ACC112 (cell line): ENCODE data around the gene NPAS2.

Experiments used
- H2AFZ ChIP-seq: fragments of 200-600 bp; sonication (generic); one replicate; pipeline ENCODE4 v1.6.0; 2017; ENCODE audit warnings: antibody characterized with exemption, low read length; ENCODE audit not compliant: unreplicated experiment
- H3K27ac ChIP-seq: fragments of 200-600 bp; sonication (generic); 2 replicates; pipeline ENCODE4 v1.5.1; 2014; ENCODE audit warnings: low read depth, mild to moderate bottlenecking, antibody characterized with exemption, low read length, moderate library complexity
- H3K27me3 ChIP-seq: fragments of 200-600 bp; sonication (generic); 2 replicates; pipeline ENCODE4 v1.6.1; 2014; ENCODE audit warnings: mild to moderate bottlenecking, antibody characterized with exemption, low read length, moderate library complexity, mixed read lengths; ENCODE audit not compliant: insufficient read depth
- H3K36me3 ChIP-seq: fragments of 200-600 bp; sonication (generic); 2 replicates; pipeline ENCODE4 v1.6.1; 2016; ENCODE audit warnings: mild to moderate bottlenecking, antibody characterized with exemption, low read length, moderate library complexity, mixed read lengths; ENCODE audit not compliant: insufficient read depth
- H3K4me1 ChIP-seq: fragments of 200-600 bp; sonication (generic); one replicate; pipeline ENCODE4 v1.6.1; 2016; ENCODE audit warnings: low read length, mixed read lengths; ENCODE audit not compliant: insufficient read depth, unreplicated experiment, control insufficient read depth
- H3K4me3 ChIP-seq: fragments of 200-600 bp; sonication (generic); 2 replicates; pipeline ENCODE4 v1.5.1; 2014; ENCODE audit warnings: mild to moderate bottlenecking, low read depth, low read length
- H3K79me2 ChIP-seq: fragments of 200-600 bp; sonication (generic); one replicate; pipeline ENCODE4 v1.6.0; 2016; ENCODE audit warnings: low read length; ENCODE audit not compliant: control insufficient read depth, unreplicated experiment, insufficient read depth

NPAS2 gene

GRCh38 chr2:100980046-100980445 is 160.1 kb downstream of the NPAS2 start:
- Histone ChIP-seq H3K27me3 (no peaks in the 10 kb centered on the region), H3K79me2 (no peaks in the 10 kb centered on the region), H2AFZ (no peak overlapping the region), H3K4me1 (no peaks in the 10 kb centered on the region), H3K36me3 (no peaks in the 10 kb centered on the region), H3K4me3 (no peak overlapping the region), H3K27ac (no peak overlapping the region)

- Histone ChIP-seq H3K27ac (no peak overlapping the region), H2AFZ (no peak overlapping the region), H3K4me1 (no peaks in the 10 kb centered on the region), H3K36me3 (no peaks in the 10 kb centered on the region), H3K79me2 (no peaks in the 10 kb centered on the region), H3K4me3 (no peak overlapping the region), H3K27me3 (no peaks in the 10 kb centered on the region)
Measured at GRCh38 chr2:100981011-100981410, 161.1 kb downstream of the NPAS2 start.

DNA sequence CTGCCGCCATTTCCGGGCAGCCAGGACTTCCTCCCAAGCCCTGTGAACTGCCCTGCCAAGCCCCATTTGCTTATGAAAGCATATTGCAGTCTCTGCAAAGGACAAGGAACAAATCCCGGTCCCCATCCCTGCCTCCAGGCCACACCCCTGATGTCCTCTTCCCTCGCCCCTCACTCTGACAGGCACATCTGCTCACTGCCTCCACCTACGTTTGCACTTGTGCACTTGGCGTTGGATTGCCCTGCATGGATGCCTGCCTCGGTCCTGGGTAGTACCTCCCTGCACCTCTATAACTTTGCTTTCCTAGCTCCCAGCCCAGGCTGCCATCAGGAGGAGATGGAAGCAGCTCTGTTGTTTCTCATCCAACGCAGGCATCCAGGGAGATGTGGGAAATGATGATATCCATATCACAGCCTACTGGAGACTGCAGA is 162.5 kb downstream of the NPAS2 start:
- Histone ChIP-seq H3K79me2 (no peaks in the 10 kb centered on the region), H3K4me3 (no peak overlapping the region), H3K36me3 (no peaks in the 10 kb centered on the region), H3K27me3 (no peaks in the 10 kb centered on the region), H3K4me1 (no peaks in the 10 kb centered on the region), H3K27ac (no peak overlapping the region), H2AFZ (no peak overlapping the region)

GRCh38 chr2:100983201-100983600 is 163.3 kb downstream of the NPAS2 start:
- Histone ChIP-seq H3K4me3 (no peak overlapping the region), H3K27ac (no peak overlapping the region), H3K4me1 (no peaks in the 10 kb centered on the region), H3K79me2 (no peaks in the 10 kb centered on the region), H3K27me3 (no peaks in the 10 kb centered on the region), H2AFZ (no peak overlapping the region), H3K36me3 (no peaks in the 10 kb centered on the region)

- Histone ChIP-seq H3K27ac (no peak overlapping the region), H3K79me2 (no peaks in the 10 kb centered on the region), H3K4me1 (no peaks in the 10 kb centered on the region), H3K27me3 (no peaks in the 10 kb centered on the region), H2AFZ (no peak overlapping the region), H3K36me3 (no peaks in the 10 kb centered on the region), H3K4me3 (no peak overlapping the region)
Measured at GRCh38 chr2:100983684-100984310, 163.9 kb downstream of the NPAS2 start.

DNA sequence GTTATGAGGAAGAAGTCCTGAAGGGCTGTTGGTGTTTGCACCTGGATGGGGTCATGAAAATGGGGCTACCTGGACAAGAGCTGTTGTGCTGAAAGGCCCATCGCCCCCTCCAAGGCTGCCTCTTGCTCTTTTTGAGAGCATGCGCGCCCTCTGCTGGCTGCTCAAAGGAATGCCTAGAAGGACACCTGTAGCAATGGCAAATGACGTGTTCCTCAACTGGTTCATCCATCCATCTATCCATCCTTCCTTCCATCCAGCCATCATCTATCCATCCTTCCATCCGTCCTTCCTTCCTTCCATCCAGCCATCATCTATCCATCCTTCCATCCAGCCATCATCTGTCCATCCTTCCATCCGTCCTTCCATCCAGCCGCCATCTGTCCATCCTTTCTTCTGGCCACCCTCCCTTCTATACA is 165.0 kb downstream of the NPAS2 start:
- Histone ChIP-seq H3K27me3 (no peaks in the 10 kb centered on the region), H3K4me1 (no peaks in the 10 kb centered on the region), H2AFZ (no peak overlapping the region), H3K27ac (no peak overlapping the region), H3K36me3 (no peaks in the 10 kb centered on the region), H3K79me2 (no peaks in the 10 kb centered on the region), H3K4me3 (no peak overlapping the region)

- Histone ChIP-seq H3K4me1 (no peaks in the 10 kb centered on the region), H3K36me3 (no peaks in the 10 kb centered on the region), H3K4me3 (no peak overlapping the region), H3K27me3 (no peaks in the 10 kb centered on the region), H3K27ac (no peak overlapping the region), H3K79me2 (no peaks in the 10 kb centered on the region), H2AFZ (no peak overlapping the region)
Measured at GRCh38 chr2:100986157-100986556, 166.2 kb downstream of the NPAS2 start.

DNA sequence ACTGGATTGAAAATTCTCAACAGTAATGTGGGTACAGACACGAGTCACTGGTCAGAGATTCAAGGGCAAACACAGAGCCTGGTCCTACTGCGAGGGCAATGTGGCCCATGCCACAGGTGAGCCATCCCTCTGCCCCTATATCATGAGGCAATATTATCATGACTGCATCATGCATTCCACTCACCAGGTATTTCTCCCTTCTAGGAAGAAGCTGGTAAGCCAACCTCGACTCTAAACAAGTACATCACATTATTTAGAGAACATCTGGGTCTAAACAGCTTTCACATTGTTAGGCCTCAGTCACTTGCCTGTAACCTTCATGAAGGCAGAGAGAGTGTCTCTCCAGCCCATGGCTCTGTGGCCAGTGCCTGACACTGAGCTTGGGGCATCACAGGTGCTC is 167.6 kb downstream of the NPAS2 start:
- H3K27ac ChIP-seq = no peak overlapping the region
- no peaks in the 10 kb centered on the region for H3K79me2 ChIP-seq
- H3K4me3 ChIP-seq = no peak overlapping the region
- no peaks in the 10 kb centered on the region for H3K36me3 ChIP-seq
- H3K27me3 ChIP-seq = no peaks in the 10 kb centered on the region
- no peak overlapping the region for H2AFZ ChIP-seq
- no peaks in the 10 kb centered on the region for H3K4me1 ChIP-seq

- no peak overlapping the region for H3K27ac ChIP-seq
- H3K4me1 ChIP-seq = no peaks in the 10 kb centered on the region
- no peaks in the 10 kb centered on the region for H3K36me3 ChIP-seq
- no peak overlapping the region for H2AFZ ChIP-seq
- H3K79me2 ChIP-seq = no peaks in the 10 kb centered on the region
- H3K27me3 ChIP-seq = no peaks in the 10 kb centered on the region
- no peak overlapping the region for H3K4me3 ChIP-seq
Measured at GRCh38 chr2:100987974-100988373, 168.0 kb downstream of the NPAS2 start.

DNA sequence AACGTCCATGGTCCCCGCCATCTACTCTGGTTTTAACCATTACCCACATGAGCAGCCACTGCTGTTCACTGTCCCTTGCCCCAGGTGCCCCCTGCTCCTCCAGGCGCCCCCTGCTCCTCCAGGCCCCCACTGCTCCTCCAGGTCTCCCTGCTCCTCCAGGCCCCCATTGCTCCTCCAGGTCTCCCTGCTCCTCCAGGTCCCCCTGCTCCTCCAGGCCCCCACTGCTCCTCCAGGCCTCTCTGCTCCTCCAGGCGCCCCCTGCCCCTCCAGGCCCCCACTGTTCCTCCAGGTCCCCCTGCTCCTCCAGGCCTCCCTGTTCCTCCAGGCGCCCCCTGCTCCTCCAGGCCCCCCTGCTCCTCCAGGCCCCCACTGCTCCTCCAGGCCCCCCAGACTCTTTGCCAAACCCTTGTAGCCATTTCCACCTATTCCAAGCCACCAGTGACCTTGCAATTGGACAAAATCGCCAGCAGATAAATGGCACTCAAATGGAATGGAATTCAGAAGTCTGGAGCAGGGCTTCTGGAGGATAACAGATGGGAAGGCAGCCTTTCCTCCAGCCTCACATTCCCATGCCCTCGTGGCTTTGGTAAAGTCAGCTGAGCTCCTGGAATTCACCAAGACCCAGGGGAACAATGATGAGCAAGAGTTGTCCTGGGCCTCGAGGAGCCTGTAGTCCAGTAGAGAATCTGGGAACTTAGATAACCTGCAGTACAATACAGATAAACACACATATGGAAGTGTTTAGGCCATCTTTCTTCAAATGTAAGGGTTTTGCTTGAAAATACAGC is 168.9 kb downstream of the NPAS2 start:
- no peak overlapping the region for H3K27ac ChIP-seq
- H3K4me1 ChIP-seq = no peaks in the 10 kb centered on the region
- H3K79me2 ChIP-seq = no peaks in the 10 kb centered on the region
- H3K36me3 ChIP-seq = no peaks in the 10 kb centered on the region
- H3K4me3 ChIP-seq = no peak overlapping the region
- no peaks in the 10 kb centered on the region for H3K27me3 ChIP-seq
- H2AFZ ChIP-seq = no peak overlapping the region

DNA sequence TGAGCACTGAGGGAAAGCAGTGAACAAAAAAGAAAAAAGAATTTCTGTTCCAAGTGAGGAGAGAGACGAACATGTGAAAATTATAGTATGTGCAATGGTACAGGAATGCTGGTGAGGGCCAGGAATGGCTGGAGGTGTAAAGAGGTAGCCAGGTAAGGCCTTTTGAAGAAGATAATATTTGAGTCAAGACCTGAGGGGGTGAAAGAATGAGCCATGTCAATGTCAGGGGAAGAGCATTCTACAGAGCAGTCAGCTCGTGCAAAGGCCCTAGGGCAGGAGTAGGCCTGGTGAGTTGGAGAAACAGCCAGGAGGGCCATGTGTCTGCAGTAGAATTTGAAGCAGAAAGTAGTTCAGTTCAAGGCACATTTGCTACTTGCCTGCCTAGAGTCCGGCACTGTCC is 169.7 kb downstream of the NPAS2 start:
- no peaks in the 10 kb centered on the region for H3K79me2 ChIP-seq
- no peaks in the 10 kb centered on the region for H3K27me3 ChIP-seq
- H3K4me3 ChIP-seq = no peak overlapping the region
- no peak overlapping the region for H3K27ac ChIP-seq
- H3K4me1 ChIP-seq = no peaks in the 10 kb centered on the region
- H2AFZ ChIP-seq = no peak overlapping the region
- no peaks in the 10 kb centered on the region for H3K36me3 ChIP-seq
